ENCODE data around the gene LRMDA.

- TF ChIP-seq, protein P1, sequence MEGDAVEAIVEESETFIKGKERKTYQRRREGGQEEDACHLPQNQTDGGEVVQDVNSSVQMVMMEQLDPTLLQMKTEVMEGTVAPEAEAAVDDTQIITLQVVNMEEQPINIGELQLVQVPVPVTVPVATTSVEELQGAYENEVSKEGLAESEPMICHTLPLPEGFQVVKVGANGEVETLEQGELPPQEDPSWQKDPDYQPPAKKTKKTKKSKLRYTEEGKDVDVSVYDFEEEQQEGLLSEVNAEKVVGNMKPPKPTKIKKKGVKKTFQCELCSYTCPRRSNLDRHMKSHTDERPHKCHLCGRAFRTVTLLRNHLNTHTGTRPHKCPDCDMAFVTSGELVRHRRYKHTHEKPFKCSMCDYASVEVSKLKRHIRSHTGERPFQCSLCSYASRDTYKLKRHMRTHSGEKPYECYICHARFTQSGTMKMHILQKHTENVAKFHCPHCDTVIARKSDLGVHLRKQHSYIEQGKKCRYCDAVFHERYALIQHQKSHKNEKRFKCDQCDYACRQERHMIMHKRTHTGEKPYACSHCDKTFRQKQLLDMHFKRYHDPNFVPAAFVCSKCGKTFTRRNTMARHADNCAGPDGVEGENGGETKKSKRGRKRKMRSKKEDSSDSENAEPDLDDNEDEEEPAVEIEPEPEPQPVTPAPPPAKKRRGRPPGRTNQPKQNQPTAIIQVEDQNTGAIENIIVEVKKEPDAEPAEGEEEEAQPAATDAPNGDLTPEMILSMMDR (IDR thresholded peaks at IDR 0.05; ENCODE audit: low read depth, low read length) = no peak
- TF ChIP-seq EZH2phosphoT487 (IDR thresholded peaks at IDR 0.05; ENCODE audit: low read depth) = no peak
Observed at GRCh38 chr10:76169246-76169645, 737.8 kb downstream of the LRMDA start.

All from OCI-LY3 (cell line).